Liver (tissue), 9 donors: ENCODE measurements around the gene NKAIN2. TPM values are rescaled to one million over a fixed set of nuclear protein-coding genes. Genes with fewer than 3 reads are reported as not detected.

ENCODE experiments used
- DNase-seq: peaks from one replicate; pipeline ENCODE4 v3.0.0-alpha.2; 2017; ENCODE audit warnings: low spot score
- H3K27ac ChIP-seq, 2 donors: one replicate each; pipeline ENCODE4 v1.7.0; 2013; ENCODE audit warnings: inconsistent platforms in 2 of 2, low read length in 2 of 2, control low read depth in 1 of 2, low read depth in 1 of 2, mild to moderate bottlenecking in 1 of 2
- H3K27me3 ChIP-seq, 4 donors: one replicate each; pipeline versions ENCODE4 v1.6.1 to v1.7.0; 2013; ENCODE audit warnings: low read length in 3 of 4, inconsistent platforms in 1 of 4, mild to moderate bottlenecking in 1 of 4, moderate library complexity in 1 of 4; ENCODE audit not compliant: control insufficient read depth in 4 of 4, insufficient read depth in 4 of 4
- H3K36me3 ChIP-seq, 4 donors: one replicate each; pipeline versions ENCODE4 v1.6.1 to v1.7.0; 2013; ENCODE audit warnings: low read length in 3 of 4, mild to moderate bottlenecking in 3 of 4, low read depth in 1 of 4, moderate library complexity in 1 of 4; ENCODE audit not compliant: control insufficient read depth in 4 of 4, insufficient read depth in 3 of 4
- H3K4me1 ChIP-seq, 4 donors: one replicate each; pipeline versions ENCODE4 v1.6.1 to v1.7.0; 2013; ENCODE audit warnings: low read length in 3 of 4, mild to moderate bottlenecking in 3 of 4, moderate library complexity in 1 of 4; ENCODE audit not compliant: control insufficient read depth in 4 of 4, insufficient read depth in 4 of 4
- H3K4me3 ChIP-seq, 3 donors: one replicate each; pipeline versions ENCODE4 v1.6.1 to v1.7.0; 2013; ENCODE audit warnings: low read length in 3 of 3, control low read depth in 1 of 3, low read depth in 1 of 3, mild to moderate bottlenecking in 1 of 3
- H3K9ac ChIP-seq, 2 donors: one replicate each; pipeline ENCODE4 v1.7.0; 2013; ENCODE audit warnings: low read length in 2 of 2, mild to moderate bottlenecking in 2 of 2, moderate library complexity in 2 of 2, control low read depth in 1 of 2, low read depth in 1 of 2
- H3K9me3 ChIP-seq, 4 donors: one replicate each; pipeline versions ENCODE4 v1.6.1 to v1.7.0; 2013; ENCODE audit warnings: low read length in 3 of 4; ENCODE audit not compliant: control insufficient read depth in 4 of 4
- EGR1 ChIP-seq, 2 donors: IDR thresholded peaks; 2 replicates each; pipeline ENCODE4 v1.6.1; 2016 to 2018; ENCODE audit warnings: antibody characterized with exemption in 2 of 2, low read depth in 2 of 2
- FOXA2 ChIP-seq: IDR thresholded peaks from 2 replicates; pipeline ENCODE4 v1.6.1; 2016; ENCODE audit warnings: antibody characterized with exemption
- GABPA ChIP-seq, 2 donors: IDR thresholded peaks in 1 of 2; conservative IDR thresholded peaks in 1 of 2; 2 replicates each; pipeline ENCODE4 v1.6.1; 2016; ENCODE audit warnings: antibody characterized with exemption in 2 of 2, mild to moderate bottlenecking in 1 of 2, moderate library complexity in 1 of 2
- HNF4A ChIP-seq, 2 donors: conservative IDR thresholded peaks; 2 replicates each; pipeline ENCODE4 v1.6.1; 2016; ENCODE audit warnings: antibody characterized with exemption in 2 of 2, mild to moderate bottlenecking in 2 of 2
- HNF4G ChIP-seq: IDR thresholded peaks from 2 replicates; pipeline ENCODE4 v1.6.1; 2016; ENCODE audit warnings: antibody characterized with exemption
- JUND ChIP-seq, 2 donors: IDR thresholded peaks; 2 replicates each; pipeline ENCODE4 v1.6.1; 2016; ENCODE audit warnings: antibody characterized with exemption in 2 of 2
- NR2F2 ChIP-seq: IDR thresholded peaks from 2 replicates; pipeline ENCODE4 v1.6.1; 2016; ENCODE audit warnings: antibody characterized with exemption
- REST ChIP-seq: IDR thresholded peaks from 2 replicates; pipeline ENCODE4 v1.6.1; 2016; ENCODE audit warnings: antibody characterized with exemption, mild to moderate bottlenecking
- RXRA ChIP-seq, 2 donors: IDR thresholded peaks; 2 replicates each; pipeline ENCODE4 v1.6.1; 2017 to 2018; ENCODE audit warnings: antibody characterized with exemption in 2 of 2, mild to moderate bottlenecking in 1 of 2
- SP1 ChIP-seq: IDR thresholded peaks from 2 replicates; pipeline ENCODE4 v1.6.1; 2018; ENCODE audit warnings: antibody characterized with exemption, mild to moderate bottlenecking
- TAF1 ChIP-seq: conservative IDR thresholded peaks from 2 replicates; pipeline ENCODE4 v1.6.1; 2016; ENCODE audit warnings: antibody characterized with exemption, mild to moderate bottlenecking
- YY1 ChIP-seq: IDR thresholded peaks from 2 replicates; pipeline ENCODE4 v1.6.1; 2016; ENCODE audit warnings: antibody characterized with exemption, mild to moderate bottlenecking
- ZBTB33 ChIP-seq: IDR thresholded peaks from 2 replicates; pipeline ENCODE4 v1.6.1; 2016; ENCODE audit warnings: antibody characterized with exemption
- WGBS: extraction: QIAGEN DNeasy Blood & Tissue Kit; methylation state at CpG from one replicate; pipeline ENCODE4 v1.1.7; 2013; 5-methylcytosine and 5-hydroxymethylcytosine counted together
- polyA plus RNA-seq, 2 donors: library from polyadenylated mRNA; stranded (reverse) in 1 of 2; unstranded in 1 of 2; fragments of 200-250 nt in 1 of 2; fragments of >200 nt in 1 of 2; fragmentation: Nextera tagmentation in 1 of 2; extraction: Ambion mirVana in 1 of 2; gene quantifications; one replicate each; pipeline versions ENCODE4 v1.2.1 to v1.2.3, GENCODE V29; 2013 to 2015
- total RNA-seq, 2 donors: library from RNA; depleted of rRNA; stranded (reverse); fragments of >200 nt; gene quantifications; one replicate each; pipeline ENCODE4 v1.2.3, GENCODE V29; 2014
- TF ChIP-seq, protein P1 (sequence below): fragments of 150-350 bp; IDR thresholded peaks from 2 replicates; pipeline ENCODE4 v1.5.1; 2017; ENCODE audit warnings: improper control_type of control experiment, low read depth, low read length; ENCODE audit not compliant: missing input control
- TF ChIP-seq, protein P2 (sequence below): IDR thresholded peaks from 2 replicates; pipeline ENCODE4 v1.6.1; 2016; ENCODE audit warnings: antibody characterized with exemption
- TF ChIP-seq, protein P3 (sequence below): IDR thresholded peaks from 2 replicates; pipeline ENCODE4 v1.6.1; 2016; ENCODE audit warnings: antibody characterized with exemption
- donor health status: healthy.
- donor health status: healthy.
- donor health status: healthy.
- donor health status: healthy.
- donor health status: healthy.

The NKAIN2 gene
- total and polyA plus RNA-seq, 4 donors, result 0.05 to 0.14 TPM; not detected in 2

DNA sequence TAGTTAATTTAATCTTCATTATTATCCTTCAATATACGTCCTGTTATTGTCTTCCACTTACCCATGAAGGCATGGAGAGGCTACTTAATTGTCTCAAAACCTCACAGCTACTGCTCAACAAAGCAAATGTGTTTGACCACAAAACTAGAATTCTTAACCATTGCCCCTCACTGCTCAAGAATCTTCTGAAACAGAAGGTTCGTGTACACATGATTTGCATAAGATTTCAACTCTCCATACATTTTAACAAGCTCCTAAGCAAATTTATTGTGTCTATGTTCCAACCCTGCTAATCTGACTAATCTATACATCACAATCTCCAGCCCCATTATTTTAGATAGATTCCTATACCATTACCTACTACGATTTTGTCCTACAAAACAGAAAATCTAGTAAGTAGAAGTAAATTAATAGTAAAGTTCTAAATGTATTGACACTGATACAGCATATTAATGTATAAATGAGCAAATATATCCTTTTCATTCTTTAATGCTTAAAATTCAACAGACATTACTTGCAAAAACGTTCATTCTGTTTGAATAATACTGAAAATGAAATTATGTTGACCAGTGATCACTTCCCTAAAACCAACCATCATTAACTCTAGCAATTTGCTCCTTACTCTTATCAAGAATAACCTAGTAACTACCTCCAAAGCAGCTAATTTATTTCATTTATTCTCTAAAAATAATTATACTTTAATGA, 1068.8 kb downstream of the NKAIN2 start:
- no peaks in the 10 kb centered on the region for H3K9me3 ChIP-seq
- DNase-seq, result no peak
- no peak for TF ChIP-seq HNF4G
- TF ChIP-seq SP1, result no peak
- no peak for TF ChIP-seq JUND (IDR thresholded peaks at IDR 0.05)
- no peak for TF ChIP-seq GABPA (IDR thresholded peaks at IDR 0.05 in 1 of 2, conservative IDR thresholded peaks at IDR 0.05 in 1 of 2)
- TF ChIP-seq REST, result no peak
- no peak for TF ChIP-seq HNF4A (conservative IDR thresholded peaks at IDR 0.05)
- TF ChIP-seq, protein P1, sequence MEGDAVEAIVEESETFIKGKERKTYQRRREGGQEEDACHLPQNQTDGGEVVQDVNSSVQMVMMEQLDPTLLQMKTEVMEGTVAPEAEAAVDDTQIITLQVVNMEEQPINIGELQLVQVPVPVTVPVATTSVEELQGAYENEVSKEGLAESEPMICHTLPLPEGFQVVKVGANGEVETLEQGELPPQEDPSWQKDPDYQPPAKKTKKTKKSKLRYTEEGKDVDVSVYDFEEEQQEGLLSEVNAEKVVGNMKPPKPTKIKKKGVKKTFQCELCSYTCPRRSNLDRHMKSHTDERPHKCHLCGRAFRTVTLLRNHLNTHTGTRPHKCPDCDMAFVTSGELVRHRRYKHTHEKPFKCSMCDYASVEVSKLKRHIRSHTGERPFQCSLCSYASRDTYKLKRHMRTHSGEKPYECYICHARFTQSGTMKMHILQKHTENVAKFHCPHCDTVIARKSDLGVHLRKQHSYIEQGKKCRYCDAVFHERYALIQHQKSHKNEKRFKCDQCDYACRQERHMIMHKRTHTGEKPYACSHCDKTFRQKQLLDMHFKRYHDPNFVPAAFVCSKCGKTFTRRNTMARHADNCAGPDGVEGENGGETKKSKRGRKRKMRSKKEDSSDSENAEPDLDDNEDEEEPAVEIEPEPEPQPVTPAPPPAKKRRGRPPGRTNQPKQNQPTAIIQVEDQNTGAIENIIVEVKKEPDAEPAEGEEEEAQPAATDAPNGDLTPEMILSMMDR, result no peak
- no peak for TF ChIP-seq NR2F2
- no peak for TF ChIP-seq RXRA (IDR thresholded peaks at IDR 0.05)
- TF ChIP-seq, protein P2, sequence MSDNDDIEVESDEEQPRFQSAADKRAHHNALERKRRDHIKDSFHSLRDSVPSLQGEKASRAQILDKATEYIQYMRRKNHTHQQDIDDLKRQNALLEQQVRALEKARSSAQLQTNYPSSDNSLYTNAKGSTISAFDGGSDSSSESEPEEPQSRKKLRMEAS, result no peak
- no peak for TF ChIP-seq YY1
- TF ChIP-seq FOXA2, result no peak
- TF ChIP-seq EGR1 (IDR thresholded peaks at IDR 0.05; ENCODE audit: low read depth in 2 of 2), result no peak
- TF ChIP-seq TAF1, result no peak
- TF ChIP-seq ZBTB33, result no peak
- TF ChIP-seq, protein P3, sequence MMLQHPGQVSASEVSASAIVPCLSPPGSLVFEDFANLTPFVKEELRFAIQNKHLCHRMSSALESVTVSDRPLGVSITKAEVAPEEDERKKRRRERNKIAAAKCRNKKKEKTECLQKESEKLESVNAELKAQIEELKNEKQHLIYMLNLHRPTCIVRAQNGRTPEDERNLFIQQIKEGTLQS, result no peak
- no peaks in the 10 kb centered on the region for H3K36me3 ChIP-seq
- no peaks in the 10 kb centered on the region for H3K27me3 ChIP-seq
- H3K4me3 ChIP-seq, result no peak overlapping the region
- no peak overlapping the region for H3K9ac ChIP-seq
- H3K27ac ChIP-seq, result no peak overlapping the region
- 70% methylated on average over 4 of the region's 4 CpGs for WGBS
- H3K4me1 ChIP-seq, result peaks cover 0 to 5% (median under 1%) of the 10 kb centered on the region in 4 donors
